HG03521 (cell line): ENCODE data around the gene PDE11A.
"Not testable (repeated sequence)": the region's sequence is repeated elsewhere in the genome, so short reads cannot be mapped to it uniquely, and the experiment has no call there.

Experiments
- ATAC-seq: cut with Tn5 transposase; IDR thresholded peaks from one replicate; pipeline ENCODE4 v1.9.1; 2021; ENCODE audit warnings: mild to moderate bottlenecking, moderate library complexity; ENCODE audit not compliant: unreplicated experiment

The PDE11A gene

DNA sequence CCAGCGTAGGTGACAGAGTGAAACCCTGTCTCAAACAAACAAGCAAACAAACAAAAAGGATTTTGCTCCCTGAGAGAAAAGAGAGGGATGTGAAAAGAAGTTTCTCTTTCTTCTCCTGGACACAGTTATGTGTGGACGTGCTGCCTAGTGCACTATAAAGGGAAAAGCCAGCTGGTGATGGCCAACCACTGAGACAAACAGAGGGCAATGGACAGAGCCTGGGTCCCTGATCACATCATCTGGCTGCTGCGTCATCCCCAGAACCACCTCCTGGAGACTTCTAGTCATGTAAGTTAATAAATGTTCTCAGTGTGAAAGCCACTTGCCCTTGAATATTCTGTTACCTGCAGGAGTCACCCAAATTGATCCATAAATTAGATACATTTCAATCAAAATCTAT is 184.9 kb downstream of the PDE11A start:
- no peak for ATAC-seq

DNA sequence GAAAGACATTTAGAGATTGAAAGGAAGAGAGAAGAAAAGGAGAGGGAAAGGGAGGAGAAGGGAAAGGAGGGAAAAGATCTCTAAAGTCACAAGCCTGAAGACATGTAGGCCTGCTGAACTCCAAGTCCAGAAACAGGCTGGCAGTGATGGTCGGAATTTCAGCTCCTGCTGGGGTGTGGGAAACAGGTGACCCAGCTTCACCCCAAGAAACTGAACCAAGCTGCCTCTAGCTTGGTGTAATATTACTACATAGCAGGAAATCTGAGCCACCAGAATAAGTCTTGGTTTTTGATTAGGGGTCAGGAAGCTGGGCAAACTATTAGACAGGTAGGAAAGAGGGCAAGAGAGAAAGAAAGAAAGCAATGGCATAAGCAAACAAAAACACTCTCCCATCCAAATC is 185.8 kb downstream of the PDE11A start:
- no peak for ATAC-seq

DNA sequence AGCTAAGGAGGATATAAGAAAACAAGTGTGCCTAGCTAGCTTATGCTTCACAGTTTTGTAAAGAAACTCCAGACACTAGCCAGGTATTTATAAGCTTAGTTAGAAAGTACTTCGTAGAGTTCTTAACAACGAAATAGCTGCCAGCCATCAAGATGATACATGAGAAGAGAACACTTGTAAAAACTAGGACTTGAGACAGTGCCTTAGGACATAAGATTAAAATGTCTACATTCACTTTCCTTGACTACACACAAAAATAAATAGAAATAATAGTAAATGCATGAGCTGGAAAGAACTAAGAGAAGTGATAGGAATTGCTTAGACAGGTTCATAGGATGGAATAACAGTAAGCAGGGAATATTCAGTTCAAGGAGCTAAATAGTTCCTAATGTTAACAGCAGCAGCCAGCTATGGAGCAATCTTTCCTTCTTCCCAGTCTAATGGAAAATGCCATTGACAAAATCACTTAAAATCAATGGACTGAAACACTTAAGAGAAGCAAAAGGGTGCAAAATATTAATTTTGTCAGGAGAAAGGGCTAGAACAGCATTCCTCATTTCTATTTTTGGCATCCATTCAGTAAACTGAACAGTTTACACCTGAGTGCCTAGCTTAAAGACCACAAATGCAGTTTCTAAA is 186.6 kb downstream of the PDE11A start:
- ATAC-seq, result no peak

DNA sequence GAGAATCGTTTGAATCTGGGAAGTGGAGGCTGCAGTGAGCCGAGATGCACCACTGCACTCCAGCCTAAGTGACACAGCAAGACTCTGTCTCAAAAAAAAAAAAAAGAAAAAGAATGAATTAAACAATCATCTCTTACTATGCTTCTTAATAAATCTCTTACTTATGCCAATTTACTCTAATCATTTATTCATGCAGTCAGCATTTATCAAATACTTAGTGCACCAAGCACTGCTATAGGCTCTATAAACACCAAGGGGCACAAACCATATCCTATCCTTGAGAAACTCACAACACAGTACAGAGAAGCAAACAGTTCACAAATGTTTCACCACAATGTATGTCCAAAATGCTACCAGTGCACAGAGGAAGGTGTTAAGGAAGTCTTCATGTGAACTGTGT is 189.4 kb downstream of the PDE11A start:
- no peak for ATAC-seq

DNA sequence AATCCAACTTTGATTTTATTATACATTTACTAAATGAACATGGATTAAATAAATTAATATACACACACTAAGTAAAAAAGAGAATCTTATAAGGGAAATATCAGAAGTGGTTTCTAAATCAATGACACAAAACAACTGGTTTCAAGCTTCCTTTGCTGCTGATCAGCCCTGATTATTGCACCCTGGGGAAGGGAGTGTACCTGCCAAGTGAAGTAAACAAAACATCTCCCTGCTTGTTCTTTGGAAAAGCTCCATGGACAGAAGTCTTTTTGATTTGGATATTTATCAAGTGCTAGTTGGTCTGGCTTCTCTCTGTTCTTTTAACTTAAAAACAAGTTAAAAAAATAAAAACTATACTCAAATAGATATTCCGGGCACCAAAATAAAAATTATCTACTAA is 190.1 kb downstream of the PDE11A start:
- no peak for ATAC-seq

DNA sequence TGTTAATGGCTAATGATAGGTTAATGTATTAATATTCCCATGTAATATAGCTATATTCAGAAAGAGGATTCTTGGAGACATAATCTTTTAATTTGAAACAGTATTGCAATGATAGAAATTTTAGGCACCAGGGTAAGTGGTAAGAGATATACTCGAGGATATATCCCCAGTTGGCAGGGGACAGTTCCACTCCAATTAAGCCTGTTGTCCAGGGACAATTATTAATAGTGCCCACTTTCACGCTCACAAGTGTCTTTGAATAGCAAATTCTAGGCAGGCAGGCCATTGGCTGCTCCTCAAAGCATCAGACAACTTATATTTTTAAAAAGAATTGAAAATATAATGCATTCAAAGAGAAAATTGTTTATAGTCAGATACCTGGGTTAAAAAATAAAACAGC is 190.7 kb downstream of the PDE11A start:
- ATAC-seq, result no peak

DNA sequence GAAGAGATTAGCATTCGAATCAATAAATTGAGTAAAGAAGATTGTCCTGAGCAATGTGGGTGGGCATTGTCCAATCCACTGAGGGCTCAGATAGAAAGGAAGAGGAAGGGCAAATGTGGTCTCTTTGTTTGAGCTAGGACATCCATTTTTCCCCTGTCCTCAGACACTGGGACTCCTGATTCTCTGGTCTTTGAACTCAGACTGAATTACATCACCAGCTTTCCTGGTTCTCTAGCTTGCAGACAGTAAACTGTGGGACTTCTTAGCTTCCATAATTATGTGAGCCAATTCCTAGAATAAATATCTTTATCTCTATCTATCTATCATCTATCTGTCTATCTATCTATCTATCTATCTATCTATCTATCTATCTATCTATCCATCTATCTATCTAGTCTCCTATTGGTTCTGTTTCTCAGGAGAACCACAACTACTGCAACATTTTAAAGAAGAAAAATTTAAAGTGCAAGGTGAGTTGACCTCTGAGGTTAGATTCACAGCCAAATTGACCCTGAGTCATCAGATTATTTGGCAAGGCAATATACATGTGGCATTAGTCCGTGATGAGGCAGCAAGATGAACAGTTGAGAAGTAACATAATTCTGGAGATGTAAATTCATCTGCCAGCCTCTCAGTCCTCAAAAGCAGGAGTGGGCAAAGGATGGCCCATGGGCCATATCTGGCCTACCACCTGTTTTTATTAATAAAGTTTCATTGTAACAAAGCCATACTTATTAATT is 191.4 kb downstream of the PDE11A start:
- no peak for ATAC-seq

DNA sequence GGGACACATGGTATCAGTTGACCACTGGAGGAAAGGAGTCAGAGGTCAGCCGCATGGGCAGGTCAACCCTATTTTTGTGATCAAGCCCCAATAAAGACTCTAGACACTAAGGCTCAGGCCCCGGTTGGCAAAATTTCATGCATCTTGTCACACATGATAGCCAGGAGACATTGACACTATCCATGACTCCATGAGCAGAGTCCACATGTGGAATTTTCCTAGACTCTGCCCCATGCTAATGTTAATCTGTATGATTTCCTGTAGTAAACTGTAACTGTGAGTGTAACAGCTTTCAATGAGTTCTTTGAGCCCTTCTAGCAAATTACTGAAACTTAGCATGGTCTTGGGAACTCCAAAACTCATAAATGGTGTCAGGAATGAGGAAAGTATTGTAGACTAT is 192.3 kb downstream of the PDE11A start:
- no peak for ATAC-seq

DNA sequence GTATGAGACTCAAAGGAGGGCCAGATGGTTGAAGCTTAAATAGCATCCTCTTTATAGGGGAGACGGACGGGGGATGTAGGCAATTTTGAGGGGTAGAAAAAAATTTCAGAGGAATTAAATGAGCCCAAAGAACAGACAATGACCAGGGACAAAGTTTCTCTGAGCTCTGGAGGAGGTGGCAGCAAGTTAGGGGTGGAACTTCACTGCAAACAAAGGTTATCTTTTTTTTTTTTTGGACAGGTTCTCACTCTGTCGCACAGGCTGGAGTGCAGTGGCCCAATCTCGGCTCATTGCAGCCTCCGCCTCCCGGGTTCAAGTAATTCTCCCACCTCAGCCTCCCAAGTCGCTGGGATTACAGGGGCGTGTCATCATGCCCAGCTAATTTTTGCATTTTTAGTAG is 195.6 kb downstream of the PDE11A start:
- no peak for ATAC-seq

DNA sequence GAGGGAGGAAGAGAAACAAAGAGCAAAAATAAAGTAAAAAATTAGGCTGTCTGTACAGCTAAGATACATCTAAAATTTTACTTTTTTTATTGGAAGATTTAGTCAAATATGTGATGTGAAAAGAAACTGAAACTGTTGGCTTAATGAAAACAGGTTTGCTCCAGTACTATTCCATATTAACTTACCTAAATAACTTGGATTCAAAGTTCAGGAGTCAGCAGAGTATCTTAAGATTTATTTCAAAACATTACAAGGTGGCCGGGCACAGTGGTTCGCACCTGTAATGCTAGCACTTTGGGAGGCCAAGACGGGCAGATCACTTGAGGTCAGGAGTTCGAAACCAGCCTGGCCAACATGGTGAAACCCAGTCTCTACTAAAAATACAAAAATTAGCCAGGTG is 197.9 kb downstream of the PDE11A start:
- ATAC-seq, result no peak

DNA sequence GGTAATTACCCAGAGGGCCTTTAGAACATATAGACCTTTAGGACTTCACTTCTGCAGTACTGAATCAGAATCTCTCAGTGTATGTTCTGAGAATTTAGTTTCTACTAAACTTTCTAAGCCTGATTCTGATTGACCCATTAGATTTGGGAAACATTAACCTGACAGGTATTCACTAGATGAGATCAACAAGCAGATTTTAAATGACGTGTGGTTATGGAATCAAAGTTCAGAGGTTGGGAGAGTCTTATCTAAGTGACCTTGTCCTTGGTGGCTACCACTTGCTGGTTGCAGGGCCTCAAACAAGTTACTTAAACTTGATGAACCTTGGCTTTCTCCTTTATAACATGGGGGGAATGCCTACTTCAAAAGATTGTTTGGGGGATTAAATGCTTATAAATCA is 198.7 kb downstream of the PDE11A start:
- no peak for ATAC-seq

DNA sequence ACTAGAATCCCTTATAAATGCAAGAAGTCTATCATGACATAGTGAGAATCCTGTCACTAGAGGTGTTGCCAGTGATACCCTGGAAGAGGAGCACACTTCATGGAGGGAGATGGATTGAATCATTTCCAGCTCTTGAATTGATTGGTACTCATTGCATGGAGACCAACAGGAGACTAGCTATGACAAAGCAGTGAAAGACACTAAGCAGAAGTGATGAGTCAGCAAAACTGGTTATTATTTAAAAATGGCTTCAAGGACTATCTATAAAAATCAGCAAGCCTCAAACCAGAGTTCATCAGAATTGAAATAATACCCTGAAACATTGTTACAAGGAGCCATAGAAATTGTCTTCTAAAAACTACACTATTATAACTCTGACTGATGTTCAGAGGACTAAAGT is 200.3 kb downstream of the PDE11A start:
- ATAC-seq, result no peak

DNA sequence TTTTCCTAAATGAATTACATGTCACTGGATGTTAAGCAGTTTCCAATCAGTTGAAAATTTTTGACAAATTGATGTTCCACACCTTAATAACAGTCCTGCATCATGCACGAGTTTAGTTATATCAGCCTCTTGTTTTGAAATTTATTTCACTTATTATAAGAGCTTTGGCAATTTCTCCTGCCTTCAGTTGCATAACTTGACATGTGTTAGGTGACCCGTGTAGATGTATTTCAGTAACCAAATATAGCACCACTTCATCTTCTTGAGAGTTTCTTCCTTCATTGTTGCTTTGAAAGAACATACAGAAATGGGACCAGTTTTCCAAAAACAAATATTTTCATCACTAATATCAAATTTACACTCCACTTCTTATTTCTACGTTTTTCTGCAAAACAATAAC is 202.7 kb downstream of the PDE11A start:
- no peak for ATAC-seq

DNA sequence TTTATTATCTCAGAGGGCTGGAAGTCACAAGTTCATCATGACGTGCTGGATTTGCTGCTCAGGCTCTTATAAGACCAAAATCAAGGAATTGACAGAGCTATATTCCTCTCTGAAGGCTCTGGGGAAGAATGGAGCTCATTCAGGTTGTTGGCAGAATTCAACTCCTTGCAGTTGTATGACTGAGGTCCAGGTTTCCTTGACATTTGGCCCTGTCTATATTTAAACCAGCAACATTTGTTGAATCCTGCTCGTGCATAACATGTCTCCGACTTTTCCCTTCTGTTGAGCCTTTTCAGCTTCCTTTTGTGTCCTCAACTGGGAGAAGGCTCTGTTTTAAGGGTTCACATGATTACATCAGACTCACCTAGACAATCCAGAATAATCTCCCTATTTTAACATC is 203.4 kb downstream of the PDE11A start:
- no peak for ATAC-seq

DNA sequence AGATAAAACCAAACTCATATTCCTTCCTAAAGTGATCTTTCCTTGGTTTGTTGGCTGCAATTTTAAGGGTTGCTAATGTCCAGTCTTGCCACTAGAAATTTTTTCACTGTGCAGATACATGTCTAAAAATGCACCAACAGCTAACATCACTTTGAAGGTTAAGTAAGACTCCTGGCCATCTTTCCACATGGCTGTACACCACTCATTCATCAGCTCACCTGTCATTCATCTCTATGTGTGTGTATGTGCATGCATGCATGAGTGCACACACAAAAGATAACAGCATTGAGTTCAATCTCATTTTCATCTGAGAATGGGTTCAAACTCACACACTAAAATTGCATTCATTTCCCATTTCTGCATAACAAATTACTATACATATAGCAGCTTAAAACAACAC is 203.8 kb downstream of the PDE11A start:
- ATAC-seq, result no peak

DNA sequence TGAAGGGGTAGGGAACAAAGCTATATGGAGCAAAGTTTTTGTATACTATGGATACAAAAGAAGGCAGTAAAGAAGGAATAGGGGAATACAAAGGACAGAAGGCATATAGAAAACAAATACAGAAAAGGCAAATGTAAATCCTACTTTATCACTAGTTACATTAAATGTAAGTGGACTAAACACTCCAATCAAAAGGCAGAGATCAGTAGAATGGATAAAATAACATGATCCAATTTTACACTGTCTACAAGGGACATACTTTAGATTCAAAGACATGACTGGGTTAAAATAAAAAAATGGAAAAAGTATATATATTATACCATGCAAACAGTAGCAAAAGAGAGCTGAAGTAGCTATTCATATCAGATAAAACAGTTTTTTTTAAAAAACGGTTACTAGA is 215.0 kb downstream of the PDE11A start:
- ATAC-seq, result no peak

DNA sequence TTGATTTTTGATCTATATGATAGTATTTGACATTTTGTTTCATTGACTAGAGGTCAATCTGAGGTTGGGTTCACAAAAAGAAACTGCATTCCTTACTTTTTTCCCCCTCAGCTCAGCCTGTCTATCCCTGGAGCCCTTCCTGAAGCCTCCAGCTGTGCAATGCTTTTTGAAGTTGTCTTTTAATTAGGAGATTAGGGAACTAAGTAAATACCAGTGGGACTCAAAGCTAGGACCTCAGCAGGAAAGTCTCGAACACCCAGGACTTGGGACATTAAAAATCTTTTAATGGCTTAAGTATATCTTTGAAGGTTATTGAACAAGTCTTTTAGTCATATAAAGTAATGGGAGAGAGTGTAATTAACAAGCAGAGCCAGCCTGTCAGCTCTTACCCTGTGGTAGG is 220.2 kb downstream of the PDE11A start:
- ATAC-seq, result no peak

DNA sequence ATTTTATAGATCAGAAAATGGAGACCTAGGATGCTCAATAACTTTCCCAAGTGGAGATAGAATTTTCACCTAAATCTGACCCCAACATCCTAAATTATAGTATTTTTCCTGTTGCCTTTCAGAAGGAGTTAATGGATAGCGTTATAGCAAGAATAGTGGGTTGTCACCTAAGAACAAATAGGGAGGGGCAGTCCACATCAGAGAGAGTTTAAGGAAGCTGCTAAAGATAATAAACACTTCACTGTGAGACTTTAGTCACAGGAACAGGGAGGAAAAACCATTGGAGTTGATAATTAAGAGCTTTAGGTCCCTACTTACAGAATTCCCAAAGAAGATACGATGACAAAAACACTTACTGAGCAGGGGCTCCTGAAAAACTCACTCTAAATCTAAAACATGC is 229.4 kb downstream of the PDE11A start:
- ATAC-seq, result no peak

DNA sequence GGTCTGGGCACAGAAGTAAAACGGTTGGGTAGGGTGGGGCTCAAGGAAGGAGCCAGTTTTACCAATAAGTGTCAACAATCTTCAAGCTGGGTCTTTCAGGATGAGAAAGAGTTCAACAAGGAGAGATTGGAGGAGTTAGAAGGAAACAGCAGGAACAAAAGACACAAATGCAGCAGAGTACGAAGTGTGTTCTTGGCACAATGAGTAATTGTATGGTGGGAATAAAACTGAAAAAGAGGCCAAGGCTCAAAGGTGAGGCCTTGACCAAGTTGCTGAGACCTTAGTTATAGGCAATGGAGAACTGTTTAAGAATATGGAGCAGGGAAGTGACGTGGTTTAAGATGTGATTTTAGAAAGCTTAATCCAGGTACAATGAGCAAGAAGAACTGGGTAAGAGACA is 230.3 kb downstream of the PDE11A start:
- ATAC-seq, result no peak

DNA sequence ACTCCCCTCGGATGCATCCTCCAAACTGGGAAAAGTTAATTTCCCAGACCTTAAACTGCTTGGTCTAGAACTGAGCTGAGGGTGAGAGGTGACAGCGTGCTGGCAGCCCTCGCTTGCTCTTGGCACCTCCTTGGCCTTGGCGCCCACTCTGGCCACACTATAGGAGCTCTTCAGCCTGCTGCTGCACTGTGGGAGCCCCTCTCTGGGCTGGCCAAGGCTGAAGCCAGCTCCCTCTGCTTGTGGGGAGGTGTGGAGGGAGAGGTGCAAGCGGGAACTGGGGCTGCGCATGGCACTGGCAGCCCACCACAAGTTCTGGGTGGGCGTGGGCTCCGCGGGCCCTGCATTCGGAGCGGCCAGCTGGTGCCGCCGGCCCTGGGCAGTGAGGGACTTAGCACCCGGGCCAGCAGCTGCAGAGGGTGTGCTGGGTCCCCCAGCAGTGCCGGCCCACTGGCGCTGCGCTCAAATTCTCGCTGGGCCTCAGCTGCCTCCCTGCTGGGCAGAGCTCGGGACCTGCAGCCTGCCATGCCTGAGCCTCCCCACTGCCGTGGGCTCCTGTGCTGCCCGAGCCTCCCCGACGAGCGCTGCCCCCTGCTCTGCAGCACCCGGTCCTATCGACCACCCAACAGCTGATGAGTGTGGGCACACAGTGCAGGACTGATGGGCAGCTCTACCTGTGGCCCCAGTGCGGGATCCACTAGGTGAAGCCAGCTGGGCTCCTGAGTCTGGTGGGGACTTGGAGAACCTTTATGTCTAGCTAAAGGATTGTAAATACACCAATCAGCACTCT is 237.0 kb downstream of the PDE11A start:
- not testable (repeated sequence) for ATAC-seq

DNA sequence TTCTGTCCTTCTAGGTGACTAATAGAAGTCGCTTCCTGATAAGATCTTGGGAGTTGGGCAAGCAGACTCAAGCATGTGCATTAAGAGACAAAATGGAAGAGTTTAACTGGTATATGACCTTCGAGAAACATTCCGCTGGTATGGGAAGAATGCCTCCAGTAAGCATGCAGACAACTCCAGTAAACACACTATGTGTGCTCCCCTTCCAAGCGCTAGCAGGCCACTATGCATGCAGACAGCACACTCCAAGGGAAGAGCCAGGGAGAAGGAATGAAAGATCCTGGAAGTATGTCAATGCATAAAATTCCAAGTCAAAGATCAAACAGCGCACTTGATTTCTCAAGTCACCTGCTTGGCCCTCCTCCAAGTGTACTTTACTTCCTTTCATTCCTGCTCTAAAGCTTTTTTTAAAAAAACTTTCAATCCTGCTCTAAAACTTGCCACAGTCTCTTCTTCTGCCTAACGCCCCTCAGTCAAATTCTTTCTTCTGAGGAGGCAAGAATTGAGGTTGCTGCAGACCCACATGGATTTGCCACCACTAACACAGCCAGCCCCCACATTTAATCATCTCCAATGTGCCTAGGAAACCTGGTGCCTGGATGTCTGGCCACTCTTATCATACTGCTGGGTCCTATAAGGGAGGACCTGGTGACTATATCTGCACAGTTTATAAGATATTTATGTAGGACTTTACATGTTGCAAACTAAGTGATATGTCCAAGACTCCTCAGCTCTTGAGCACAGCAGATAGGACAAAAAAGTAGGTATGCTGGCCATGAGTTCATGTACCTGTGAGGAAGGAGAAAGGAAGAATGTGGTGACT is 239.8 kb downstream of the PDE11A start:
- ATAC-seq, result no peak
